ENCODE results near the gene KCTD8. TPM values are rescaled to one million over a fixed set of nuclear protein-coding genes. Genes with fewer than 3 reads are reported as not detected.

The KCTD8 gene
- total and polyA plus RNA-seq, 2 donors (not counting 3 experiments of a cell fraction or from before 2014, with no cell fraction given): 0.36 to 0.80 TPM

DNA sequence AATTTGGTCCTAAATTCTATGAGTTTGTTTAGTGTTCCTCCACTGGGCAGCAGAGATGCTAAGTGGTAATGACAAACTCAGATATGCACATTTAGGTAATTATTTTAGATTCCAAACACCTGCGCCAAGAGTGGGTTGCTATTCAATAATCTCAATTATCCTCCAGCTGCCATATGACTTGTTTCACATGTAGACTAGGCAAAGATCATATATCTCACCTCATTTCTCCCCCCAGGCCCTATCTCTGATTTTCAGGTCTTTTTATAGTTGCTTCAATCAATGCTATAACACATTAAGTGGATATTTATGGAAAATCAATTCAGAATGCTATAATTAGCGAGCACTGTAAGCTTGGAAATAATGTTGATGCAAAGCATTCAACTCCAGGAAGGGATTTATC lies 217.6 kb downstream of the KCTD8 start:
- Histone ChIP-seq H2AFZ (ENCODE audit: low read depth, low read length) (no peak overlapping the region), H3K4me3 (replicated peaks in 1 of 3; ENCODE audit: insufficient read depth in 1 of 3, low read depth in 1 of 3, low read length in 3 of 3) (no peak overlapping the region), H3K9ac (replicated peaks; ENCODE audit: extremely low read depth, insufficient read depth, low read length) (no peak overlapping the region), H3K36me3 (ENCODE audit: control insufficient read depth in 2 of 2, extremely low read depth in 1 of 2, insufficient read depth in 2 of 2, low read length in 2 of 2) (no peaks in the 10 kb centered on the region), H3K27me3 (ENCODE audit: control insufficient read depth in 2 of 2, insufficient read depth in 2 of 2, low read length in 2 of 2) (no peaks in the 10 kb centered on the region), H3K27ac (ENCODE audit: insufficient read depth, low read depth, low read length) (no peak overlapping the region), H3K79me2 (ENCODE audit: control insufficient read depth, insufficient read depth, low read length) (no peaks in the 10 kb centered on the region), H3K9me1 (replicated peaks; ENCODE audit: control insufficient read depth, extremely low read depth, insufficient read depth, low read length) (no peaks in the 10 kb centered on the region), H4K20me1 (replicated peaks; ENCODE audit: control insufficient read depth, extremely low read depth, insufficient read depth, low read length) (no peaks in the 10 kb centered on the region), H3K9me3 (replicated peaks; ENCODE audit: control insufficient read depth, insufficient read depth, low read length) (no peaks in the 10 kb centered on the region), H3K4me2 (ENCODE audit: insufficient read depth, low read length) (no peak overlapping the region), H3K4me1 (ENCODE audit: control insufficient read depth, extremely low read depth, insufficient read depth, low read length) (no peaks in the 10 kb centered on the region)
- TF ChIP-seq, protein P1, sequence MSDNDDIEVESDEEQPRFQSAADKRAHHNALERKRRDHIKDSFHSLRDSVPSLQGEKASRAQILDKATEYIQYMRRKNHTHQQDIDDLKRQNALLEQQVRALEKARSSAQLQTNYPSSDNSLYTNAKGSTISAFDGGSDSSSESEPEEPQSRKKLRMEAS (IDR thresholded peaks at IDR 0.05; ENCODE audit: insufficient read depth, insufficient read length): no peak
- TF ChIP-seq JUN (IDR thresholded peaks at IDR 0.05; ENCODE audit: borderline replicate concordance, insufficient read depth, insufficient read length, low read depth) (no peak), POLR2A (IDR thresholded peaks at IDR 0.05; ENCODE audit: low read depth, low read length) (no peak)
- no peak for DNase-seq (ENCODE audit: low read depth, low spot score)
- dilution Hi-C loops (cut with MboI; ENCODE audit: extremely low pct_ligation_motif_present, low sequenced_read_pairs): no loop called here
- CTCF ChIA-PET: no interaction called here
- no TSS peak for BruUV-seq (replicated peaks)
- intact Hi-C loops (cut with micrococcal nuclease): no loop called here
- POLR2A ChIA-PET: no interaction called here
- FAIRE-seq: no peak

DNA sequence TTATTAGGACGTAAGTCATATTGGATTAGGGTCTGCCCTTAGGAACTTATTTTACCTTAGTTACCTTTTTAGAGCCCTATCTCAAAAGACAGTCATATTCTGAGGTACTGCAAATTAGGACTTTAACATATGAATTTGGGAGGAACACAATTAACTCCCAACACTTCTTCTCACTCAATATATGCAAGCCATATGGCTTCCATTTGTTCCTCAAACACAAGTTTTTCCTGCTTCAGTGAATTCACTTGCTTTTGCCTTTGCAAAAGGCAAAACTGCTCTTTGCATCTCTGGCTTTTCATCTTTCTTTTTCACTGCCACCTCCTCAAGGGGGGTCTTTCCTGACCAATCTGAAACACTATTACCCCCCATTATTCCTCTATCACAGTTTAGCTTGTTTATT lies 220.3 kb downstream of the KCTD8 start:
- no peaks in the 10 kb centered on the region for H3K36me3 ChIP-seq (ENCODE audit: control insufficient read depth in 2 of 2, extremely low read depth in 1 of 2, insufficient read depth in 2 of 2, low read length in 2 of 2)
- H3K4me1 ChIP-seq (ENCODE audit: control insufficient read depth, extremely low read depth, insufficient read depth, low read length): no peaks in the 10 kb centered on the region
- ChIA-PET CTCF (no interaction called here), POLR2A (no interaction called here)
- intact Hi-C loops (cut with micrococcal nuclease) (no loop called here), dilution Hi-C loops (cut with MboI; ENCODE audit: extremely low pct_ligation_motif_present, low sequenced_read_pairs) (no loop called here)
- H3K9me3 ChIP-seq (replicated peaks; ENCODE audit: control insufficient read depth, insufficient read depth, low read length): no peaks in the 10 kb centered on the region
- no peak for TF ChIP-seq GATA2 (IDR thresholded peaks at IDR 0.05; ENCODE audit: insufficient read depth, insufficient read length, low read depth, low read length)
- TF ChIP-seq JUN (IDR thresholded peaks at IDR 0.05; ENCODE audit: borderline replicate concordance, insufficient read depth, insufficient read length, low read depth): no peak
- no peak for TF ChIP-seq MYC (IDR thresholded peaks at IDR 0.05; ENCODE audit: low read depth, low read length)
- TF ChIP-seq FOS (IDR thresholded peaks at IDR 0.05; ENCODE audit: borderline replicate concordance, insufficient read depth, low read length): no peak
- TF ChIP-seq POLR2A (IDR thresholded peaks at IDR 0.05; ENCODE audit: low read depth, low read length): no peak
- no peak for TF ChIP-seq POLR2AphosphoS5 (IDR thresholded peaks at IDR 0.05; ENCODE audit: insufficient read depth, low read depth, low read length)
- TF ChIP-seq EZH2 (IDR thresholded peaks at IDR 0.05; ENCODE audit: borderline replicate concordance, low read depth, low read length, severe bottlenecking): no peak
- TF ChIP-seq, protein P2, sequence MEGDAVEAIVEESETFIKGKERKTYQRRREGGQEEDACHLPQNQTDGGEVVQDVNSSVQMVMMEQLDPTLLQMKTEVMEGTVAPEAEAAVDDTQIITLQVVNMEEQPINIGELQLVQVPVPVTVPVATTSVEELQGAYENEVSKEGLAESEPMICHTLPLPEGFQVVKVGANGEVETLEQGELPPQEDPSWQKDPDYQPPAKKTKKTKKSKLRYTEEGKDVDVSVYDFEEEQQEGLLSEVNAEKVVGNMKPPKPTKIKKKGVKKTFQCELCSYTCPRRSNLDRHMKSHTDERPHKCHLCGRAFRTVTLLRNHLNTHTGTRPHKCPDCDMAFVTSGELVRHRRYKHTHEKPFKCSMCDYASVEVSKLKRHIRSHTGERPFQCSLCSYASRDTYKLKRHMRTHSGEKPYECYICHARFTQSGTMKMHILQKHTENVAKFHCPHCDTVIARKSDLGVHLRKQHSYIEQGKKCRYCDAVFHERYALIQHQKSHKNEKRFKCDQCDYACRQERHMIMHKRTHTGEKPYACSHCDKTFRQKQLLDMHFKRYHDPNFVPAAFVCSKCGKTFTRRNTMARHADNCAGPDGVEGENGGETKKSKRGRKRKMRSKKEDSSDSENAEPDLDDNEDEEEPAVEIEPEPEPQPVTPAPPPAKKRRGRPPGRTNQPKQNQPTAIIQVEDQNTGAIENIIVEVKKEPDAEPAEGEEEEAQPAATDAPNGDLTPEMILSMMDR (IDR thresholded peaks at IDR 0.05; ENCODE audit: extremely low read depth in 1 of 2, insufficient read depth in 1 of 2, low read depth in 1 of 2, low read length in 2 of 2): no peak
- TF ChIP-seq, protein P1 (IDR thresholded peaks at IDR 0.05; ENCODE audit: insufficient read depth, insufficient read length): no peak
- H3K4me3 ChIP-seq (replicated peaks in 1 of 3; ENCODE audit: insufficient read depth in 1 of 3, low read depth in 1 of 3, low read length in 3 of 3): no peak overlapping the region
- DNase-seq (ENCODE audit: low read depth, low spot score): no peak
- no peak overlapping the region for H3K4me2 ChIP-seq (ENCODE audit: insufficient read depth, low read length)
- H3K9me1 ChIP-seq (replicated peaks; ENCODE audit: control insufficient read depth, extremely low read depth, insufficient read depth, low read length): no peaks in the 10 kb centered on the region
- no TSS peak for BruUV-seq (replicated peaks)
- H3K27me3 ChIP-seq (ENCODE audit: control insufficient read depth in 2 of 2, insufficient read depth in 2 of 2, low read length in 2 of 2): no peaks in the 10 kb centered on the region
- H3K79me2 ChIP-seq (ENCODE audit: control insufficient read depth, insufficient read depth, low read length): no peaks in the 10 kb centered on the region
- H3K9ac ChIP-seq (replicated peaks; ENCODE audit: extremely low read depth, insufficient read depth, low read length): no peak overlapping the region
- no peak overlapping the region for H2AFZ ChIP-seq (ENCODE audit: low read depth, low read length)
- no peak overlapping the region for H3K27ac ChIP-seq (ENCODE audit: insufficient read depth, low read depth, low read length)
- FAIRE-seq: no peak
- H4K20me1 ChIP-seq (replicated peaks; ENCODE audit: control insufficient read depth, extremely low read depth, insufficient read depth, low read length): no peaks in the 10 kb centered on the region
